HG02943 (cell line): ENCODE data around the gene DUXB.

Experiments
- ATAC-seq: cut with Tn5 transposase; IDR thresholded peaks from one replicate; pipeline ENCODE4 v1.9.1; 2021; ENCODE audit warnings: mild to moderate bottlenecking, low read depth, moderate library complexity; ENCODE audit not compliant: unreplicated experiment

Gene DUXB

DNA sequence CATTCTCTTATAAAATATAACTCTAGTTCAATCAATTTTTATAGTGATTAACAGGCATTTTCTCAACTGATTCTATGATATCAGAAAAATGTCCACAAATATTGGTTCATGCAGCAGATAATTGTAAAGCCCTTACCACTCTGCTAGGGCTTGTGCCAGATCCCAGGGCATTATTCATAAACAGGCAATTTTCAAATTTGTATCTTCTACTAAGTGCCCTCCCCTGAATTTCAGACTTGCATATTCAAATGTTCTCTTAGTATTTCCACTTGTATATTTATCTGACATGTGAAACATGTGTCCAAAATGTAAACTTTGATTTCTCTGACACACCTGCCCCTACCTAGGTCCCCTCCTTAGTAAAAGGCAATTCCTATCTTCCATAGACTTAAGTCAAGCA, 33.8 kb downstream of the DUXB start:
- no peak for ATAC-seq

DNA sequence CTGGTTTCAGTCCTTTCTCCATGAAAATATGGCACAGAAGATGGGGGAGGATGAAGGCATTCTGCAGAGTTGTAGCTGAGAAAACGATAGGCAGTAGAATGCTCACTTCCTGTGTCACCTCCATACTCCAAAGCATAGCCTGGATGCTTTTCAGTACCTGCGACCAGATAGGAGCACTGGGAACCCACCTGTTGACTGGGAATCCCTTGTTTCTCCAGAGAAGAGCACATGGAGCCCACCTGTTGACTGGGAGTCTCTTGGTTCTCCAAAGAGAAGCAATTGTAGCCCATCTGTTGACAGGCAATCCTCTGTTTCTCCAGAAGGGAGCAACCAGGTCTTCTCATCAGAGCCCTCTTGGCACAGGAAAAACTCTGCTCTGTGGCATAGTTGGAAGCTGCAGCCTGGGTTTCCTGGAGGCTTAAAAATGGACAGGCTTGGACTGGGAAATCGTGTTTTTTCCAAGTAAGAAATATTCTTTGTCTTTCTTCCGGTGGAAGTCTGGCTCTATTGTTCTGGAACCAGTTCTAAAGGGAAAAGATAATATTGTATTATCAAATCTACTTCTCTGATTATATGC, 40.4 kb downstream of the DUXB start:
- no peak for ATAC-seq

DNA sequence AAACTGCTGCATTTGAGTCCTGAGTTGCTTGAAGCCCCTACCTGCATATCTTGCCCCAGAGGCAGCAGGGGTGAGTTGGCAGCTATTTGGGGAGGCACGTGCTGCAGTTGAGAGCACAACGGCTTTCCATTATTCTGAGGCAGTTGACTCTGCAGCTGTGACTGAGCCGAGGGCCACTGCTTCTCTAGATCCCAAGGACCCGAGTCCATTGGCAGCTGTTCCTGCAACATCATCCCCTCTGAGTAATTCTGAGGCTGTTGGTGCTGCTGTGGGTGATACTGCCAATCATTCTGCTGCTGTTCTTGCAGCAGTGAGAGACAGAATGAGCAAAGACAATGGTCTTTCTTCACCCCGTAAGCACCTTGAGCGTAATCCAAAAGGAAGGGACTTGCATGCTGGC, 40.9 kb downstream of the DUXB start:
- no peak for ATAC-seq

DNA sequence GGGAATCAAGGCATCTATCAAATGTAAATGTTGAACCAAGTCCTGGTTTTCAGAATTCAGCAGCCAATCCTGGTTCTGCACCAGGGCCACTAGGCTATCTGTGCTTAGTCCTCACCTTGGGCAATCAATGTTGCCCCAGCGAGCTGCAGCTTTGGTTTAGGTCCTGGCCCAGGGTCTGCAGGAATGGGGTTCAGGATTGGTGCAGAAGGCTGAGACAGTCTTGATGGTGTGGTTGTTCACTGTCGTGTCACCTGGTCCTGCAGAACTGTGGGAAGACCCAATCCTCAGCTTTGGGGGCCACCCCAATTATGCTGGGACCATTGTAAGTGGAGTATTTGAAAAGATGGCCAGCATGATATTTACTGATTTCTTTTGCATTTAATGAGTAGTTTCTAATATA, 43.1 kb downstream of the DUXB start:
- no peak for ATAC-seq

DNA sequence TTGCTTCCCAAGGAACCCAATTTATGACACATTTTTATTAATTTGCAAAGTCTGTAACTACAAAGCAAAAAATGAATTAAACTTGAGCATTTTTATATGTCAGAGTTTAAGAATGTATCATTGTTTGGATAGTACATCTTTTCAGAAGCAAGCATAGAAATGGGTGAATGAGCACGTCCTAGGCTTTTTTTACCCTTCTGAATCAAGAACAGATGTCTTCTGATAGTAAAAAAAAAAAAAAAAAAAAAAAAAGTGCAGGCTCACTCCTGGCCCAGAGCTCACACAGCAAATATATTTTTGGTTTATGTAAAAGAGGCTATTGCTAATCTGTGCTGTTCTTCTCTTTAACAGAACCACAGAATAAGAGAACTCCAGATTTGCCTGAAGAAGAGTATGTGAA, 47.3 kb downstream of the DUXB start:
- ATAC-seq = no peak

DNA sequence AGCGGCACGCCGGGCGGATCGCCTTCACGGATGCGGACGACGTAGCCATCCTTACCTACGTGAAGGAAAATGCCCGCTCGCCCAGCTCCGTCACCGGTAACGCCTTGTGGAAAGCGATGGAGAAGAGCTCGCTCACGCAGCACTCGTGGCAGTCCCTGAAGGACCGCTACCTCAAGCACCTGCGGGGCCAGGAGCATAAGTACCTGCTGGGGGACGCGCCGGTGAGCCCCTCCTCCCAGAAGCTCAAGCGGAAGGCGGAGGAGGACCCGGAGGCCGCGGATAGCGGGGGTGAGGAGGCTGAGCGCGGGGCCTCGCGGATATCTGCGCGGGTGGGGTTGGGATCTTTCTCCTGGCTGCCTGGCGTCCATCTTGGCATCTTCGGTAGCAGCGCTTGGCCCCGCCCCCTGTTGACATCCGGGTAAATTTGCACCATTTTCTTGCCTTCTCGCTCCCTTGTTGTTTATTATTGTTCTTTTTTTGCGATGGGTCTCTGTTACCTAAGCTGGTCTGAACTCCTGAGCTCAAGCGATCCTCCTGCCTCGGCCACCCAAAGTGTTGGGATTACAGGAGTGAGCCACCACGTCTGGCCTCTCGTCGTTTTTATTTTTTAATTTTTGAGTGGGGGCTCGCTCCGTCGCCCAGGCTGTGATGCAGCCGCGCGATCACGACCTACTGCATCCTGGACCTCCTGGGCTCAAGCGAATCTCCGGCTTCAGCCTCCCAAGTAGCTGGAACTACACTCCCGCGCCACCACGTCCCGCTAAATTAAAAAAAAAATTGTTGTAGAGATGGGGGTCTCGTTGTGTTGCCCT, 52.8 kb downstream of the DUXB start:
- ATAC-seq = peak; percentile 44

DNA sequence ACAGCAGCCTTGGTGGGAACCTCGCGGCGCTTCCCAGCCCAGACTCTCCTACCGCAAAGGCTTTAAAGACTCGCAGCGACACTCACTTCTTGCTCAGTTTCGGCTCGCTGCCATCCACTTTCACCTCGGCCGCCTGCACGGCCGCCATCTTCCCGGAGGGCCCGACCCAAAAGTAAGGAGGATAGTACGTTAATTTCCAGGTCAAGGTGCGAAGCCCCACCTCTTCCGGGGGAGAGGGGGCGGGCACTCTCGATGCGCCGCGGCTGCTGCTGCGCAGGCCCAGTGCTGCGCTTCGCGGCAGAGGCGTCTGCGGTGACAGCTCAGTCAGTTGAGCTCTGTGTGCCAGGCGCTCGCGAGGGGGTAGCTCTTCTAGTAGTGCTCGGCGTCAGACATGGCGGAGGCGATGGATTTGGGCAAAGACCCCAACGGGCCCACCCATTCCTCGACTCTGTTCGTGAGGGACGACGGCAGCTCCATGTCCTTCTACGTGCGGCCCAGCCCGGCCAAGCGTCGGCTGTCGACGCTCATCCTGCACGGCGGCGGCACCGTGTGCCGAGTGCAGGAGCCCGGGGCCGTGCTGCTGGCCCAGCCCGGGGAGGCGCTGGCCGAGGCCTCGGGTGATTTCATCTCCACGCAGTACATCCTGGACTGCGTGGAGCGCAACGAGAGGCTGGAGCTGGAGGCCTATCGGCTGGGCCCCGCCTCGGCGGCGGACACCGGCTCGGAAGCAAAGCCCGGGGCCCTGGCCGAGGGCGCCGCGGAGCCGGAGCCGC, 53.6 kb downstream of the DUXB start, which contains the start of the genes KARS1 and TERF2IP:
Gene KARS1 (minus strand): TSS at position 174 of the 773 bp plus-strand sequence. CDS start 26 bp downstream, at position 148.
Gene TERF2IP (plus strand): TSS at position 282 of the 773 bp plus-strand sequence. CDS start 110 bp downstream, at position 392.
- peak; percentile 78 for ATAC-seq

DNA sequence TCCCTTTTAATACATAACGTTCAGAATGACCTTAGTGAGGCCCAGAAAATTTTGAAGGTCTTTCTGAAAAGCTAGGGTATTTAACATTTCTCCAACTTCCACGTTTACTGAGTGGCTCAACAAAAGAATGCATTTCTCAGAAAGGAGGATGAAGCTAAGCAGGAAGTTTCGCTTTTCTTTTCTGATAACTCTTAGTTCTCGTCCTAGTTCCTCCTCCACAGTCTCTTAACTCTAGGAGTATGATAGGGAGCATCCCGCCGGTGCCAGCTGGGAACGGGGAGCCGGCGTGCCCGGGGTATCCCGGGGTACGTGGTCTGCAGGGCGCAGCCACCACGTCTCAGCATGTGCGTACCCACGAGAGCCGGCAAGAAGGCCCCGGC, 54.2 kb downstream of the DUXB start:
- ATAC-seq = peak; percentile 9

DNA sequence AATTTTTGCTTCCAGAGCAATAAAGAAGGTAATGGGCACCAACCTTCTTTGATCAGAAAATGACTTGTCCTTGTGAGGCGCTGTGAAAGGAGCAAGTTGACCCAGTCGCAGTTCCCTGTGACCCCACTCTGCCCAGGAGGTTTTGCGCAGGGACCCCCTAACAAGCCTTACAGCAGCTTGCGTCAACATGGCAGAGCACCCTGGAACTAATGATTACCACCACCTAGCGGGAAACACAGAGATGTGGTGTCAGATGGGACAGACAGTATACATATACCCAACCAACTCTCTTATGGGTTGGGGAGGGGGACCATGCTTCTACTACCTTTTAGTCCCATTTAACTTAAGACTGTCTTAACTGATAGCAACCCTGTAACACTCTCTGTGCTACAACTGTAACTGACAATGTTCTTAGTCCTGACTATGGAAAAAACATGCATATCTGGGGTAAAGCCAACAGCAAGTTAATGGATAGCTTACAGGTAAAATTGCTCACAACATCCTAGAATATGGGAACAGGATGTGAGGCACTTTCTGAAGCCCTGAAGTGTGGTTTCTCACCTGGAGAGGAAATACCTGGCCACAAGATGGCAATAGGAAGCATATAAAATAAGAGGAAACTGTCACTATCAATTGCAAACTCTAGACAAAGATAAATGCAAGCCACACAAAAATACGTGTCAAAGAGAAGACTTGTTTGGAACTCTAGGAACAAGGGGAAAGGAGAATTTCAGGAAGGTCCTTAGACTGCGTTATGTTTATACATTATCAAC, 56.8 kb downstream of the DUXB start:
- no peak for ATAC-seq
